Caco-2 (cell line): Measurements from ENCODE around the gene LRP1B. TPM values are rescaled to one million over a fixed set of nuclear protein-coding genes. Genes with fewer than 3 reads are reported as not detected.

Experiments used
- BruUV-seq: library from RNA; stranded (reverse); fragments of 400-500 nt; replicated peaks from 2 replicates; lab custom pipeline; 2021; lab: Mats Ljungman, UMichigan
- CTCF ChIA-PET: fragments of 300-600 bp; sonication (Branson Sonifier 250); formaldehyde crosslinking; loops from one replicate; lab custom pipeline; 2022; ENCODE audit warnings: antibody characterized with exemption; lab: Charles Lee
- POLR2A ChIA-PET: fragments of 300-600 bp; sonication (Branson Sonifier 250); formaldehyde crosslinking; loops from one replicate; lab custom pipeline; 2022; ENCODE audit warnings: antibody characterized with exemption; lab: Charles Lee
- DNase-seq, 2 experiments: peaks; one replicate each; pipeline versions ENCODE4 v3.0.0 to v3.0.0-alpha.2; 2020 to 2022
- H3K27me3 ChIP-seq: replicated peaks from 2 replicates; pipeline ENCODE4 v1.6.0; 2011; ENCODE audit warnings: low read length; ENCODE audit not compliant: control insufficient read depth, insufficient read depth
- H3K36me3 ChIP-seq: 2 replicates; pipeline ENCODE4 v1.5.1; 2011; ENCODE audit warnings: low read length; ENCODE audit not compliant: control insufficient read depth, insufficient read depth
- H3K4me1 ChIP-seq: fragments of 250-450 bp; sonication (Bioruptor Pico); 2 replicates; pipeline ENCODE4 v1.5.1; 2020; ENCODE audit warnings: mild to moderate bottlenecking
- H3K4me3 ChIP-seq: 2 replicates; pipeline ENCODE4 v1.5.1; 2011; ENCODE audit warnings: low read depth, mild to moderate bottlenecking, control low read depth, low read length
- H3K9me3 ChIP-seq: fragments of 250-450 bp; sonication (Bioruptor Pico); 2 replicates; pipeline ENCODE4 v1.5.1; 2020; ENCODE audit warnings: mild to moderate bottlenecking, moderate library complexity
- H3K27ac Mint-ChIP-seq: one replicate; pipeline ENCODE4 v1.8.0; 2022; ENCODE audit warnings: mixed read lengths; ENCODE audit not compliant: unreplicated experiment
- H3K27me3 Mint-ChIP-seq: one replicate; pipeline ENCODE4 v1.8.0; 2022; ENCODE audit warnings: mixed read lengths; ENCODE audit not compliant: insufficient read depth, unreplicated experiment
- H3K36me3 Mint-ChIP-seq: one replicate; pipeline ENCODE4 v1.8.0; 2022; ENCODE audit warnings: mild to moderate bottlenecking, mixed read lengths; ENCODE audit not compliant: insufficient read depth, unreplicated experiment
- H3K4me1 Mint-ChIP-seq: one replicate; pipeline ENCODE4 v1.8.0; 2022; ENCODE audit warnings: low read depth, mixed read lengths; ENCODE audit not compliant: unreplicated experiment
- H3K4me3 Mint-ChIP-seq: one replicate; pipeline ENCODE4 v1.8.0; 2022; ENCODE audit warnings: mild to moderate bottlenecking, moderate library complexity, mixed read lengths; ENCODE audit not compliant: unreplicated experiment
- H3K9me3 Mint-ChIP-seq: one replicate; pipeline ENCODE4 v1.8.0; 2022; ENCODE audit warnings: mixed read lengths; ENCODE audit not compliant: unreplicated experiment
- intact Hi-C: fragments of 100-400 bp; cut with micrococcal nuclease; formaldehyde crosslinking; loops from one replicate; pipeline ENCODE4 v1.10.0; 2022; ENCODE audit not compliant: unreplicated experiment
- total RNA-seq: library from RNA; stranded (reverse); gene quantifications from 2 replicates; pipeline ENCODE4 v1.2.3, GENCODE V29; 2022
- TF ChIP-seq, protein P1 (sequence below), 2 experiments: fragments of 200-600 bp in 1 of 2; IDR thresholded peaks; 1 replicate in 1 of 2; 2 replicates in 1 of 2; pipeline versions ENCODE4 v1.5.1 to v1.8.0; 2011 to 2022; ENCODE audit warnings: antibody characterized with exemption in 1 of 2, control low read depth in 1 of 2, inconsistent platforms in 1 of 2, low read depth in 1 of 2, low read length in 1 of 2, mild to moderate bottlenecking in 1 of 2, moderate library complexity in 1 of 2; ENCODE audit not compliant: insufficient read depth in 1 of 2, severe bottlenecking in 1 of 2, unreplicated experiment in 1 of 2

The LRP1B gene
- total RNA-seq, 1 experiment from 2014 or later = not detected

DNA sequence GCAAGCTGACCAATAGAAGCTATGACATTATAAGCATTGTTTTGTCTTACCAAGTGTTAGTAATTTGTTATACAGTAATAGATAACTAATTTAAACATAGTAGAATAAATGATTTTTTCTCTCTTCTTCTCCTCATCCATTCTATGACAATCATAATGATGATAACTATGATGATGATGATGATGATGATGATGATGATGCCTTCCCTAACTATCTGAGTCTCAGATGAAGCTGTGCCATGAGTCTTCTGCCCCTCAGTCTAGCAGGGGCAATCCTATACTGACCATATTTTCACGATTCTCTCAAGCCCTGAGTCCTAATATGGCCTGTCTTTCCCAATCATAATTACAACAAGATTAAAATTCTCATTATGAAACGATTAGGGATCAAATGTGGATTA lies 1369.0 kb downstream of the LRP1B start:
- no peaks in the 10 kb centered on the region for H3K9me3 Mint-ChIP-seq
- CTCF ChIA-PET = no interaction called here

DNA sequence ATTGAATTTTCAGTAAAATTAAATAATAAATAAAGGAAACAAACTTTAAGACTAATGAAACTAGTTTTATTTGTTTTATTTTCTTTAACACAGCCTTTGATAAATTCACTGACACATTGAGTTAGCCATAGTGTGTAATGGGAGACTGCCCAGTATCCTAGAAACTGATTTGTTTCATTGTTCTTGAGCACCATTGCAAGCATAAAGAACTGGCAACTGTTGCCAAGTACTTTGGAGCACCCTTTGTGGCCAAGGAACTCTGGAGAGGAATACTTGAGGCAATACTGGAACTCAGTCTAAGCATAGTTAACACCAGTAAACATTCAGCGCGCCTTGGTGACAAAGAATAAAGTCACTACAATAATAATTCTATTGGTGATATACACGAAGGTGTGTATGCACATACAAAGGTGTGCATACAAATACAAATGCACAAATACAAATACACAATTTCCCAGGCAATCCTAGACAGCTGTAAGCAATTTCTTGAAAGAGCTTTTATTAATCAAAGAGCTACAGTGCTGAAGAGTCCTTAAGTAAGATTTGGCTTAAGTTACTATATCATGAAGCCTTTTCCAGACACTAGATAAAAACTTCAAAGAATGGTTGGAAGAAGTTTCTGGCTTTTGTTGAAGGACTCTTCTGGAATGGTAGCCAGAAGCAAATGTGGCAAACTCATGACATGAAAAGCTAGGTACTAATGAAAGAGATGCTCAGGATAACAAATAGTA lies 1371.2 kb downstream of the LRP1B start:
- intact Hi-C loops = no loop called here
- TF ChIP-seq, protein P1, sequence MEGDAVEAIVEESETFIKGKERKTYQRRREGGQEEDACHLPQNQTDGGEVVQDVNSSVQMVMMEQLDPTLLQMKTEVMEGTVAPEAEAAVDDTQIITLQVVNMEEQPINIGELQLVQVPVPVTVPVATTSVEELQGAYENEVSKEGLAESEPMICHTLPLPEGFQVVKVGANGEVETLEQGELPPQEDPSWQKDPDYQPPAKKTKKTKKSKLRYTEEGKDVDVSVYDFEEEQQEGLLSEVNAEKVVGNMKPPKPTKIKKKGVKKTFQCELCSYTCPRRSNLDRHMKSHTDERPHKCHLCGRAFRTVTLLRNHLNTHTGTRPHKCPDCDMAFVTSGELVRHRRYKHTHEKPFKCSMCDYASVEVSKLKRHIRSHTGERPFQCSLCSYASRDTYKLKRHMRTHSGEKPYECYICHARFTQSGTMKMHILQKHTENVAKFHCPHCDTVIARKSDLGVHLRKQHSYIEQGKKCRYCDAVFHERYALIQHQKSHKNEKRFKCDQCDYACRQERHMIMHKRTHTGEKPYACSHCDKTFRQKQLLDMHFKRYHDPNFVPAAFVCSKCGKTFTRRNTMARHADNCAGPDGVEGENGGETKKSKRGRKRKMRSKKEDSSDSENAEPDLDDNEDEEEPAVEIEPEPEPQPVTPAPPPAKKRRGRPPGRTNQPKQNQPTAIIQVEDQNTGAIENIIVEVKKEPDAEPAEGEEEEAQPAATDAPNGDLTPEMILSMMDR (IDR thresholded peaks at IDR 0.05; ENCODE audit: insufficient read depth in 1 of 2, low read depth in 1 of 2, low read length in 1 of 2, severe bottlenecking in 1 of 2, unreplicated experiment in 1 of 2) = no peak
- Histone ChIP-seq H3K27me3 (no peaks in the 10 kb centered on the region), H3K9me3 (no peaks in the 10 kb centered on the region), H3K36me3 (no peaks in the 10 kb centered on the region), H3K4me3 (no peak overlapping the region), H3K4me1 (no peaks in the 10 kb centered on the region)
- no peak overlapping the region for H3K27ac Mint-ChIP-seq
- H3K4me1 Mint-ChIP-seq = no peaks in the 10 kb centered on the region
- POLR2A ChIA-PET = no interaction called here
- BruUV-seq = no TSS peak
- no peak for DNase-seq
- H3K27me3 Mint-ChIP-seq = no peaks in the 10 kb centered on the region
- H3K9me3 Mint-ChIP-seq = no peaks in the 10 kb centered on the region
- no peak overlapping the region for H3K4me3 Mint-ChIP-seq
- CTCF ChIA-PET = no interaction called here
- no peaks in the 10 kb centered on the region for H3K36me3 Mint-ChIP-seq

More for the DNA sequence above, 1369.0 kb downstream of the LRP1B start:
- POLR2A ChIA-PET = no interaction called here
- H3K27me3 ChIP-seq = no peaks in the 10 kb centered on the region
- no peaks in the 10 kb centered on the region for H3K4me1 ChIP-seq
- H3K36me3 ChIP-seq = no peaks in the 10 kb centered on the region
- Mint-ChIP-seq H3K4me3 (no peak overlapping the region), H3K27me3 (no peaks in the 10 kb centered on the region), H3K4me1 (no peaks in the 10 kb centered on the region), H3K27ac (no peak overlapping the region), H3K36me3 (no peaks in the 10 kb centered on the region)
- DNase-seq = no peak
- no TSS peak for BruUV-seq
- intact Hi-C loops = no loop called here
- H3K4me3 ChIP-seq = no peak overlapping the region
- no peaks in the 10 kb centered on the region for H3K9me3 ChIP-seq
- TF ChIP-seq, protein P1 (IDR thresholded peaks at IDR 0.05; ENCODE audit: insufficient read depth in 1 of 2, low read depth in 1 of 2, low read length in 1 of 2, severe bottlenecking in 1 of 2, unreplicated experiment in 1 of 2) = no peak

DNA sequence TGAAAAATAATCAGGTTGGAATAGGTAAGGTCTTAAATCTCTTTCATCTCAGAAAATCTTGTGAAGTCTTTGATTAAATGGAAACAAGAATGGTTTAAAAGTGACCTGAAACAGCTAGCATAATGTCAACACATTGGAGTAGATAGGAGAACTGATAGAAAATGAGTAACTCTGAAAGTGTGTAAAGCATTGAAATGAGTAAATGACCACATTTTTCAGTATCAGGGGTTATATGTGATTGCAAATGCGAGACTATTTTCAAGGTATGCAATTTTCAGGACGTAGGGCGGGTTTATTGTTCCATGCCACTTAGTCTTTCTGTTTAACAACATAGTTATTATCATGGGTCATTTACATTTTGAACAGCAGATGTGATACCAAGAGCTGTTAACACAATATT lies 1383.2 kb downstream of the LRP1B start:
- H3K4me3 ChIP-seq = no peak overlapping the region
- ChIA-PET POLR2A (no interaction called here), CTCF (no interaction called here)
- no peaks in the 10 kb centered on the region for H3K36me3 Mint-ChIP-seq
- H3K4me1 Mint-ChIP-seq = no peaks in the 10 kb centered on the region
- DNase-seq = no peak
- H3K9me3 Mint-ChIP-seq = no peaks in the 10 kb centered on the region
- no peaks in the 10 kb centered on the region for H3K36me3 ChIP-seq
- TF ChIP-seq, protein P1 (IDR thresholded peaks at IDR 0.05; ENCODE audit: insufficient read depth in 1 of 2, low read depth in 1 of 2, low read length in 1 of 2, severe bottlenecking in 1 of 2, unreplicated experiment in 1 of 2) = no peak
- H3K4me3 Mint-ChIP-seq = no peak overlapping the region
- H3K4me1 ChIP-seq = no peaks in the 10 kb centered on the region
- peaks cover 3% of the 10 kb centered on the region for H3K27me3 Mint-ChIP-seq
- H3K9me3 ChIP-seq = no peaks in the 10 kb centered on the region
- intact Hi-C loops = no loop called here
- no peaks in the 10 kb centered on the region for H3K27me3 ChIP-seq
- no TSS peak for BruUV-seq
- H3K27ac Mint-ChIP-seq = no peak overlapping the region
